ENCODE data around the gene DSCAML1.

DSCAML1 gene

GRCh38 chr11:117634756-117635603 lies 162.0 kb downstream of the DSCAML1 start:
- TF ChIP-seq CTCF (IDR thresholded peaks at IDR 0.05; ENCODE audit: control insufficient read depth, extremely low read depth, insufficient read depth): no peak
- no peak for DNase-seq (ENCODE audit: low read depth)
- no peak overlapping the region for H3K4me3 ChIP-seq (ENCODE audit: low read depth, low read length)

- DNase-seq (ENCODE audit: low read depth): no peak
- no peak overlapping the region for H3K4me3 ChIP-seq (ENCODE audit: low read depth, low read length)
- TF ChIP-seq CTCF (IDR thresholded peaks at IDR 0.05; ENCODE audit: control insufficient read depth, extremely low read depth, insufficient read depth): no peak
Measured at GRCh38 chr11:117633976-117634755, 162.8 kb downstream of the DSCAML1 start.

- no peak for DNase-seq (ENCODE audit: low read depth)
- no peak overlapping the region for H3K4me3 ChIP-seq (ENCODE audit: low read depth, low read length)
Measured at GRCh38 chr11:117633186-117633754, 163.7 kb downstream of the DSCAML1 start.

GRCh38 chr11:117632306-117632705 lies 164.7 kb downstream of the DSCAML1 start:
- TF ChIP-seq CTCF (IDR thresholded peaks at IDR 0.05; ENCODE audit: control insufficient read depth, extremely low read depth, insufficient read depth): no peak
- no peak overlapping the region for H3K4me3 ChIP-seq (ENCODE audit: low read depth, low read length)
- DNase-seq (ENCODE audit: low read depth): no peak

More at GRCh38 chr11:117633186-117633754, 163.7 kb downstream of the DSCAML1 start:
- no peak for TF ChIP-seq CTCF (IDR thresholded peaks at IDR 0.05; ENCODE audit: control insufficient read depth, extremely low read depth, insufficient read depth)

GRCh38 chr11:117631336-117632140 lies 165.5 kb downstream of the DSCAML1 start:
- no peak overlapping the region for H3K4me3 ChIP-seq (ENCODE audit: low read depth, low read length)
- no peak for DNase-seq (ENCODE audit: low read depth)
- TF ChIP-seq CTCF (IDR thresholded peaks at IDR 0.05; ENCODE audit: control insufficient read depth, extremely low read depth, insufficient read depth): no peak

GRCh38 chr11:117629891-117630538 lies 167.0 kb downstream of the DSCAML1 start:
- TF ChIP-seq CTCF (IDR thresholded peaks at IDR 0.05; ENCODE audit: control insufficient read depth, extremely low read depth, insufficient read depth): no peak
- no peak overlapping the region for H3K4me3 ChIP-seq (ENCODE audit: low read depth, low read length)
- DNase-seq (ENCODE audit: low read depth): no peak
